ENCODE data around the gene PHIP.

GRCh38 chr6:79115553-79116182 is 37.6 kb upstream of the PHIP start:
- TF ChIP-seq CTCF (IDR thresholded peaks at IDR 0.05) (no peak), POLR2AphosphoS5 (IDR thresholded peaks at IDR 0.05) (no peak)
